Suprapubic skin (tissue), 4 donors: ENCODE measurements around the gene UGT1A3. TPM values are rescaled to one million over a fixed set of nuclear protein-coding genes. Genes with fewer than 3 reads are reported as not detected.

ENCODE experiments used
- DNase-seq, 2 donors: peaks; one replicate each; pipeline ENCODE4 v3.0.0-alpha.2; 2019; ENCODE audit warnings: low spot score in 2 of 2
- H3K27ac ChIP-seq: fragments of 200-600 bp; sonication (generic); one replicate; pipeline ENCODE4 v1.5.1; 2019
- H3K27me3 ChIP-seq: fragments of 200-600 bp; sonication (generic); one replicate; pipeline ENCODE4 v1.5.1; 2019
- H3K36me3 ChIP-seq: fragments of 200-600 bp; sonication (generic); one replicate; pipeline ENCODE4 v1.5.1; 2019
- H3K4me1 ChIP-seq: fragments of 200-600 bp; sonication (generic); one replicate; pipeline ENCODE4 v1.5.1; 2019
- H3K4me3 ChIP-seq: fragments of 200-600 bp; sonication (generic); one replicate; pipeline ENCODE4 v1.5.1; 2019; ENCODE audit warnings: mild to moderate bottlenecking
- H3K9me3 ChIP-seq: fragments of 200-600 bp; sonication (generic); one replicate; pipeline ENCODE4 v1.5.1; 2019
- CTCF ChIP-seq, 2 donors: fragments of 200-600 bp in 1 of 2; fragments of 450-650 bp in 1 of 2; sonication (generic) in 1 of 2; IDR thresholded peaks; one replicate each; pipeline ENCODE4 v1.5.1; 2016 to 2019; ENCODE audit warnings: antibody characterized with exemption in 2 of 2, mild to moderate bottlenecking in 1 of 2, moderate library complexity in 1 of 2
- EP300 ChIP-seq: sonication (generic); formaldehyde crosslinking; IDR thresholded peaks from one replicate; pipeline ENCODE4 v1.6.1; 2017; ENCODE audit warnings: antibody characterized with exemption
- POLR2A ChIP-seq, 2 donors: fragments of 450-650 bp; IDR thresholded peaks; one replicate each; pipeline ENCODE4 v1.6.1; 2017; ENCODE audit warnings: antibody characterized with exemption in 2 of 2, mild to moderate bottlenecking in 2 of 2, moderate library complexity in 2 of 2
- POLR2AphosphoS5 ChIP-seq, 3 donors: sonication (generic); formaldehyde crosslinking; IDR thresholded peaks; one replicate each; pipeline ENCODE4 v1.6.1; 2017; ENCODE audit warnings: antibody characterized with exemption in 3 of 3
- WGBS: methylation state at CpG from one replicate; pipeline ENCODE4 v1.1.5; 2018; 5-methylcytosine and 5-hydroxymethylcytosine counted together
- total RNA-seq, 4 donors: library from RNA; depleted of rRNA; stranded (reverse); fragments of >200 nt; gene quantifications; one replicate each; pipeline ENCODE4 v1.1.0, GENCODE V29; 2016

Gene UGT1A3
- total RNA-seq, 4 donors from 2014 or later: 0.98 to 3.0 TPM; not detected in 2

GRCh38 chr2:233754872-233755611 lies 26.2 kb downstream of the UGT1A3 start:
- TF ChIP-seq CTCF (IDR thresholded peaks at IDR 0.05) (no peak), POLR2AphosphoS5 (IDR thresholded peaks at IDR 0.05) (no peak), EP300 (no peak), POLR2A (IDR thresholded peaks at IDR 0.05) (no peak)
- H3K4me1 ChIP-seq: no peaks in the 10 kb centered on the region
- WGBS: 91% methylated on average over 35 of the region's 44 CpGs
- H3K4me3 ChIP-seq: no peak overlapping the region
- H3K27me3 ChIP-seq: no peaks in the 10 kb centered on the region
- H3K9me3 ChIP-seq: no peaks in the 10 kb centered on the region
- no peak for DNase-seq
- no peak overlapping the region for H3K27ac ChIP-seq
- H3K36me3 ChIP-seq: no peaks in the 10 kb centered on the region

GRCh38 chr2:233756429-233757081 lies 27.7 kb downstream of the UGT1A3 start:
- Histone ChIP-seq H3K27me3 (no peaks in the 10 kb centered on the region), H3K27ac (no peak overlapping the region), H3K4me1 (no peaks in the 10 kb centered on the region), H3K36me3 (no peaks in the 10 kb centered on the region), H3K9me3 (no peaks in the 10 kb centered on the region), H3K4me3 (no peak overlapping the region)
- TF ChIP-seq CTCF (IDR thresholded peaks at IDR 0.05): no peak
- no peak for TF ChIP-seq POLR2A (IDR thresholded peaks at IDR 0.05)
- TF ChIP-seq EP300: no peak
- TF ChIP-seq POLR2AphosphoS5 (IDR thresholded peaks at IDR 0.05): no peak
- WGBS: 78% methylated on average over 7 of the region's 7 CpGs
- DNase-seq: no peak

- no peak for TF ChIP-seq EP300
- no peak for TF ChIP-seq CTCF (IDR thresholded peaks at IDR 0.05)
- no peak for TF ChIP-seq POLR2A (IDR thresholded peaks at IDR 0.05)
- no peak for TF ChIP-seq POLR2AphosphoS5 (IDR thresholded peaks at IDR 0.05)
- no peaks in the 10 kb centered on the region for H3K27me3 ChIP-seq
- H3K4me1 ChIP-seq: no peaks in the 10 kb centered on the region
- no peak overlapping the region for H3K27ac ChIP-seq
- H3K9me3 ChIP-seq: no peaks in the 10 kb centered on the region
- no peak overlapping the region for H3K4me3 ChIP-seq
- no peaks in the 10 kb centered on the region for H3K36me3 ChIP-seq
- DNase-seq: no peak
Measured at GRCh38 chr2:233758141-233758540, 29.3 kb downstream of the UGT1A3 start.

- no peaks in the 10 kb centered on the region for H3K4me1 ChIP-seq
- H3K9me3 ChIP-seq: no peaks in the 10 kb centered on the region
- H3K27ac ChIP-seq: no peak overlapping the region
- DNase-seq: no peak
- H3K36me3 ChIP-seq: no peaks in the 10 kb centered on the region
- 95% methylated on average over 2 of the region's 2 CpGs for WGBS
- no peaks in the 10 kb centered on the region for H3K27me3 ChIP-seq
- H3K4me3 ChIP-seq: no peak overlapping the region
- TF ChIP-seq POLR2AphosphoS5 (IDR thresholded peaks at IDR 0.05) (no peak), EP300 (no peak), POLR2A (IDR thresholded peaks at IDR 0.05) (no peak), CTCF (IDR thresholded peaks at IDR 0.05) (no peak)
Measured at GRCh38 chr2:233758849-233759248, 30.0 kb downstream of the UGT1A3 start.

- no peak within 1 kb of the TSS for H3K4me3 ChIP-seq
- 90% methylated on average over 6 of the region's 6 CpGs for WGBS
- no peak within 1 kb of the TSS for H3K27ac ChIP-seq
- no peaks in the 10 kb centered on the region for H3K27me3 ChIP-seq
- no peak for DNase-seq
- H3K9me3 ChIP-seq: no peaks in the 10 kb centered on the region
- no peaks in the 10 kb centered on the region for H3K36me3 ChIP-seq
- no peaks in the 10 kb centered on the region for H3K4me1 ChIP-seq
- TF ChIP-seq POLR2A (IDR thresholded peaks at IDR 0.05): no peak
- TF ChIP-seq CTCF (IDR thresholded peaks at IDR 0.05): no peak
- no peak for TF ChIP-seq EP300
- no peak for TF ChIP-seq POLR2AphosphoS5 (IDR thresholded peaks at IDR 0.05)
Measured at GRCh38 chr2:233760043-233760442, 31.2 kb downstream of the UGT1A3 start, which contains the start of gene UGT1A1. Gene UGT1A1, plus strand, starts transcription at chr2:233760270. Its CDS starts 18 bp downstream, at chr2:233760288.
